GM13977 (cell line): ENCODE data around the gene ITPK1.

Source experiments
- DNase-seq: peaks from one replicate; pipeline ENCODE4 v3.0.0; 2012; ENCODE audit warnings: low spot score
- CTCF ChIP-seq: IDR thresholded peaks from 2 replicates; pipeline ENCODE4 v1.5.1; 2012; ENCODE audit warnings: mild to moderate bottlenecking, control low read depth; ENCODE audit not compliant: insufficient read depth; ENCODE audit errors: extremely low read depth, missing control alignments
- in situ Hi-C: fragments of 300-500 bp; cut with MboI; formaldehyde crosslinking; loops from one replicate; pipeline ENCODE4 v1.12.0; 2022; ENCODE audit warnings: low sequenced_read_pairs, low pct_unique_long_range_greater_than_20kb, mixed read lengths, inconsistent platforms; ENCODE audit not compliant: unreplicated experiment

The ITPK1 gene

GRCh38 chr14:92943855-92944570 is 171.7 kb downstream of the ITPK1 start:
- in situ Hi-C loops = no loop called here
- no peak for DNase-seq
- no peak for TF ChIP-seq CTCF

DNA sequence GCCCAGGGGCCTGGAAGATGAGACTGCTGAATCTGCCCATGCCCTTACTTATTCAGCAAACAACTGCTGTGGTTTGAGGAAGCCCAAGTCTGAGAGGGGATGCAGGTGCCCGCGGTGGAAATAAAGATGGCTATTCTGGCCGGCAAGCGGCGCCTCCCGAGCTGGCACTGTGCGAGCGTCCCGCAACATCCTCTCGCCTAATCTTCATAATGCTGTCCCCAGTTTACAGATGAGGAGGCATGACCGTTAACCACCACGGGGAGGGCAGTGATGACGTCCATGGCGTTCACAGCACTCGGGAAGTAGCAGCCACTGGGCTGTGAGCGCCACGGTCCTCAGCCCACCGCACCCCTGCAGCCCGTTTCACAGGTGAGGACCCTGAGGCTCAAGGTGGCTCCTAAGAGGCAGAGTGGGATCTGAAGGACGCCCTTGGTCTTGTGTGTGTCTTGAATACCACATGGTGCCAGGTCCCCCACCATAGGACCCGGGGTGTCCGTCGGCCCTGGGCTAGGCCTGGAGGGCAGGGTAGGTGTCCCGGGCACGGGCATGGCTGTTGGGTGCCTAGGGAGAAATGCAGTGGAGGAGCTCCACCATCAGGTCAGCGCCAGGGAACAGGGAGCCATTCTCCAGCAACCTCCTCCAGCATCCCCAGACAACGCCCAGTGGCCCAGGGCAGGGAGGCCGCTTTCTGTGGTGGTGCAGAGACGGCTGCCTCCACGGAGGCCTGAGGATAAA is 172.6 kb downstream of the ITPK1 start:
- TF ChIP-seq CTCF = no peak
- in situ Hi-C loops = no loop called here
- no peak for DNase-seq

DNA sequence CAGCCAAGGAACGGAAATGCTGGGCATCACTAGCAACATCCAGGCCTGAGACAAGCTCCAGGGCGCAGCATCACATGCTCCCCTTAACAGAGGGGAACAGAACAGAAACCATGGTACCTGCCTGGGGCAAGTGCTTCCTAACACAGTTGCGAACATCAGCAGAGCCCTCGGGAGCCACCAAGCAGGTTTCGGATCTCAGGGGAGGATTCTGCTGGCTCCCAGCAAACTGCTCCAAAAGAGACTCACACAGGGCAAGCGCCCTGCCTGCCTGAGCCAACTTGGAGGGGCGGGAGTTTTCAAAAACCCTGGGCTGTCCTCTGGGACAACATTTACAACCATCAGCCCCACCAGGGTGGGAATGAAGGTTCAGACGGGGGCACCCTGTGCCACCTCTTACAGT is 173.1 kb downstream of the ITPK1 start:
- in situ Hi-C loops = no loop called here

DNA sequence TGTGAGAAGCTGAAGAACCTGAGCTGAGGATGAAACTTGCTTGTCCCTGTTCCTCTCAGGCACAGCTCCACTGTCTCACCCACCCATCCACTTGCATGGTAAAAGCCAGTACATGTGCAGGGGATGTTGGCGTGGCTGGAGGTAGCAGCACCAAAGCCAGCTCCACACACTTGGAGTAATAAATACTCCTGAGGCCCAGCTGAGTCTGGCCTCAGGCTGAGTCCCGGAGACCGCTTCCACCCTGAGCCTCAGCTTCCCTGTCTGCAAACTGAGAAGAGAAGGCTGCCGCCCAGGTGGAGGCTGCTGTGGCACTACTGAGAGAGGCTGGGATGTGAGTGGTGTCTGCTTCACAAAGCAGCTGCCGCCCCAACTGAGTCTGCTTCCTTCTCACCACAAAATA is 173.6 kb downstream of the ITPK1 start:
- TF ChIP-seq CTCF = no peak
- no peak for DNase-seq
- in situ Hi-C loops = no loop called here

More for the DNA sequence above, 173.1 kb downstream of the ITPK1 start:
- TF ChIP-seq CTCF = no peak
- no peak for DNase-seq

GRCh38 chr14:92941531-92941930 is 174.2 kb downstream of the ITPK1 start:
- TF ChIP-seq CTCF = no peak
- in situ Hi-C loops = no loop called here
- no peak for DNase-seq

DNA sequence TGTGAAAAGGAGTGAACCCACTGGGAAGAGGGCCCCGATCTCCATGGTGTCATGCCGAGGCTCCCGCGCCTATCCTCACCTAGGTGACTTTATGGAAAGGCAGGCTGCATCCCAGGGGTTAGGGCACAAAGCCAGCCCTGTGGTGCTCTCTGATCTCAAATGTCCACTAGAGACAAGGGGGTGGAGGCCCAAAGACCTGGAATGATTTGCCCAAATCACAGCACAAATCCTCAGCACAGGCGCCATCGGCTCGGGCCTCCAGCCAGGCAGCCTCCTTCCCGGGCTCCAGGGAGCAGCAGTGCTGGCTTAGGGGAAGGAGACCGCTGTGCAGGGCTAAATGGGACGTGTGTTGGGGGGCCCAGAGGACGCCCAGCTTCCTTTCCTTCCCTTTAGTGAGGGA is 175.2 kb downstream of the ITPK1 start:
- in situ Hi-C loops = no loop called here
- no peak for DNase-seq
- TF ChIP-seq CTCF = no peak
